ENCODE data around the gene SHLD1.

The SHLD1 gene

GRCh38 chr20:5899444-5899843 is 149.2 kb downstream of the SHLD1 start:
- no peak overlapping the region for H2BK15ac ChIP-seq (ENCODE audit: low read length)
- WGBS, 2 donors (ENCODE audit: extremely low coverage in 2 of 2, insufficient read length in 2 of 2, insufficient replicate concordance in 1 of 2) = no CpG with 5 or more reads among the region's 1 CpG
- H3K4me3 ChIP-seq (ENCODE audit: low read length in 2 of 2) = no peak overlapping the region
- no peaks in the 10 kb centered on the region for H3K36me3 ChIP-seq (replicated peaks in 1 of 2; ENCODE audit: control insufficient read depth in 2 of 2, insufficient read depth in 2 of 2, low read length in 2 of 2)
- H2BK12ac ChIP-seq (ENCODE audit: low read length) = no peak overlapping the region
- no peak overlapping the region for H3K27ac ChIP-seq (replicated peaks; ENCODE audit: low read length)
- no peaks in the 10 kb centered on the region for H3K79me1 ChIP-seq (ENCODE audit: low read depth, low read length)
- no peak overlapping the region for H2BK120ac ChIP-seq (ENCODE audit: low read depth, low read length)
- no peak overlapping the region for H3K23ac ChIP-seq (ENCODE audit: low read depth, low read length, poor library complexity)
- no peak overlapping the region for H3K4ac ChIP-seq (ENCODE audit: low read length)
- H2AK5ac ChIP-seq (ENCODE audit: low read depth, low read length) = no peak overlapping the region
- no peak overlapping the region for H3K18ac ChIP-seq (ENCODE audit: low read length)
- H3K9ac ChIP-seq (ENCODE audit: low read depth, low read length, poor library complexity) = no peak overlapping the region
- no peaks in the 10 kb centered on the region for H3K9me3 ChIP-seq (replicated peaks in 1 of 2; ENCODE audit: control insufficient read depth in 2 of 2, insufficient read depth in 1 of 2, low read depth in 1 of 2, low read length in 2 of 2)
- H3K14ac ChIP-seq (ENCODE audit: low read length) = no peak overlapping the region
- H3K27me3 ChIP-seq (ENCODE audit: control insufficient read depth in 3 of 3, insufficient read depth in 3 of 3, low read depth in 1 of 3, low read length in 3 of 3) = peaks cover 0 to 13% (median 0%) of the 10 kb centered on the region in 3 experiments
- no peak overlapping the region for H2BK5ac ChIP-seq (ENCODE audit: low read length)
- H3K4me1 ChIP-seq (ENCODE audit: control insufficient read depth in 2 of 2, insufficient read depth in 1 of 2, low read depth in 1 of 2, low read length in 2 of 2) = no peaks in the 10 kb centered on the region
- DNase-seq (ENCODE audit: low spot score) = no peak
- no peak overlapping the region for H2AFZ ChIP-seq (ENCODE audit: low read length)
- no peak overlapping the region for H3K4me2 ChIP-seq (ENCODE audit: insufficient read depth, low read length, poor library complexity, severe bottlenecking)
- no peak overlapping the region for H4K8ac ChIP-seq (ENCODE audit: low read depth, low read length)
- no peak overlapping the region for H4K91ac ChIP-seq (ENCODE audit: low read depth, low read length, poor library complexity)

- no peak overlapping the region for H3K14ac ChIP-seq (ENCODE audit: low read length)
- H3K27me3 ChIP-seq (ENCODE audit: control insufficient read depth in 3 of 3, insufficient read depth in 3 of 3, low read depth in 1 of 3, low read length in 3 of 3) = peaks cover 0 to 13% (median 0%) of the 10 kb centered on the region in 3 experiments
- no peak for DNase-seq (ENCODE audit: low spot score)
- no peak overlapping the region for H3K4me2 ChIP-seq (ENCODE audit: insufficient read depth, low read length, poor library complexity, severe bottlenecking)
- no peak overlapping the region for H2AK5ac ChIP-seq (ENCODE audit: low read depth, low read length)
- no CpG with 5 or more reads among the region's 1 CpG for WGBS, 2 donors (ENCODE audit: extremely low coverage in 2 of 2, insufficient read length in 2 of 2, insufficient replicate concordance in 1 of 2)
- no peaks in the 10 kb centered on the region for H3K79me1 ChIP-seq (ENCODE audit: low read depth, low read length)
- no peak overlapping the region for H2BK15ac ChIP-seq (ENCODE audit: low read length)
- H3K4ac ChIP-seq (ENCODE audit: low read length) = no peak overlapping the region
- no peak overlapping the region for H3K27ac ChIP-seq (replicated peaks; ENCODE audit: low read length)
- H4K8ac ChIP-seq (ENCODE audit: low read depth, low read length) = no peak overlapping the region
- no peak overlapping the region for H3K23ac ChIP-seq (ENCODE audit: low read depth, low read length, poor library complexity)
- no peak overlapping the region for H3K4me3 ChIP-seq (ENCODE audit: low read length in 2 of 2)
- no peaks in the 10 kb centered on the region for H3K4me1 ChIP-seq (ENCODE audit: control insufficient read depth in 2 of 2, insufficient read depth in 1 of 2, low read depth in 1 of 2, low read length in 2 of 2)
- H3K36me3 ChIP-seq (replicated peaks in 1 of 2; ENCODE audit: control insufficient read depth in 2 of 2, insufficient read depth in 2 of 2, low read length in 2 of 2) = no peaks in the 10 kb centered on the region
- H3K18ac ChIP-seq (ENCODE audit: low read length) = no peak overlapping the region
- H2BK120ac ChIP-seq (ENCODE audit: low read depth, low read length) = no peak overlapping the region
- H3K9me3 ChIP-seq (replicated peaks in 1 of 2; ENCODE audit: control insufficient read depth in 2 of 2, insufficient read depth in 1 of 2, low read depth in 1 of 2, low read length in 2 of 2) = no peaks in the 10 kb centered on the region
- no peak overlapping the region for H4K91ac ChIP-seq (ENCODE audit: low read depth, low read length, poor library complexity)
- H3K9ac ChIP-seq (ENCODE audit: low read depth, low read length, poor library complexity) = no peak overlapping the region
- no peak overlapping the region for H2BK5ac ChIP-seq (ENCODE audit: low read length)
- H2BK12ac ChIP-seq (ENCODE audit: low read length) = no peak overlapping the region
- no peak overlapping the region for H2AFZ ChIP-seq (ENCODE audit: low read length)
Observed at GRCh38 chr20:5900908-5901307, 150.7 kb downstream of the SHLD1 start.

GRCh38 chr20:5908981-5909380 is 158.8 kb downstream of the SHLD1 start:
- H3K27ac ChIP-seq (replicated peaks; ENCODE audit: low read length) = no peak overlapping the region
- H3K36me3 ChIP-seq (replicated peaks in 1 of 2; ENCODE audit: control insufficient read depth in 2 of 2, insufficient read depth in 2 of 2, low read length in 2 of 2) = no peaks in the 10 kb centered on the region
- no peak overlapping the region for H2AFZ ChIP-seq (ENCODE audit: low read length)
- H3K4me3 ChIP-seq (ENCODE audit: low read length in 2 of 2) = no peak overlapping the region
- no peak overlapping the region for H3K14ac ChIP-seq (ENCODE audit: low read length)
- no peak overlapping the region for H3K23ac ChIP-seq (ENCODE audit: low read depth, low read length, poor library complexity)
- H3K79me1 ChIP-seq (ENCODE audit: low read depth, low read length) = no peaks in the 10 kb centered on the region
- H3K4me1 ChIP-seq (ENCODE audit: control insufficient read depth in 2 of 2, insufficient read depth in 1 of 2, low read depth in 1 of 2, low read length in 2 of 2) = peaks cover 0 to 2% of the 10 kb centered on the region in 2 donors
- no peak overlapping the region for H2BK15ac ChIP-seq (ENCODE audit: low read length)
- no peak overlapping the region for H4K8ac ChIP-seq (ENCODE audit: low read depth, low read length)
- no peak overlapping the region for H2BK12ac ChIP-seq (ENCODE audit: low read length)
- WGBS, 2 donors (ENCODE audit: extremely low coverage in 2 of 2, insufficient read length in 2 of 2, insufficient replicate concordance in 1 of 2) = no CpG with 5 or more reads among the region's 2 CpGs
- H3K18ac ChIP-seq (ENCODE audit: low read length) = no peak overlapping the region
- no peak overlapping the region for H4K91ac ChIP-seq (ENCODE audit: low read depth, low read length, poor library complexity)
- no peak overlapping the region for H3K4me2 ChIP-seq (ENCODE audit: insufficient read depth, low read length, poor library complexity, severe bottlenecking)
- no peak overlapping the region for H3K9ac ChIP-seq (ENCODE audit: low read depth, low read length, poor library complexity)
- H3K27me3 ChIP-seq (ENCODE audit: control insufficient read depth in 3 of 3, insufficient read depth in 3 of 3, low read depth in 1 of 3, low read length in 3 of 3) = peaks cover 0 to 8% (median 0%) of the 10 kb centered on the region in 3 experiments
- H2AK5ac ChIP-seq (ENCODE audit: low read depth, low read length) = no peak overlapping the region
- no peak overlapping the region for H3K4ac ChIP-seq (ENCODE audit: low read length)
- no peak overlapping the region for H2BK120ac ChIP-seq (ENCODE audit: low read depth, low read length)
- no peak overlapping the region for H2BK5ac ChIP-seq (ENCODE audit: low read length)
- no peaks in the 10 kb centered on the region for H3K9me3 ChIP-seq (replicated peaks in 1 of 2; ENCODE audit: control insufficient read depth in 2 of 2, insufficient read depth in 1 of 2, low read depth in 1 of 2, low read length in 2 of 2)
- DNase-seq (ENCODE audit: low spot score) = no peak

- Histone ChIP-seq H4K91ac (ENCODE audit: low read depth, low read length, poor library complexity) (no peak overlapping the region), H3K9ac (ENCODE audit: low read depth, low read length, poor library complexity) (no peak overlapping the region), H3K23ac (ENCODE audit: low read depth, low read length, poor library complexity) (no peak overlapping the region), H2AK5ac (ENCODE audit: low read depth, low read length) (no peak overlapping the region), H3K4me3 (ENCODE audit: low read length in 2 of 2) (no peak overlapping the region), H2BK120ac (ENCODE audit: low read depth, low read length) (no peak overlapping the region), H2BK5ac (ENCODE audit: low read length) (no peak overlapping the region), H3K4ac (ENCODE audit: low read length) (no peak overlapping the region), H3K36me3 (replicated peaks in 1 of 2; ENCODE audit: control insufficient read depth in 2 of 2, insufficient read depth in 2 of 2, low read length in 2 of 2) (no peaks in the 10 kb centered on the region), H3K27ac (replicated peaks; ENCODE audit: low read length) (no peak overlapping the region), H2BK15ac (ENCODE audit: low read length) (no peak overlapping the region), H3K14ac (ENCODE audit: low read length) (no peak overlapping the region), H2BK12ac (ENCODE audit: low read length) (no peak overlapping the region), H3K9me3 (replicated peaks in 1 of 2; ENCODE audit: control insufficient read depth in 2 of 2, insufficient read depth in 1 of 2, low read depth in 1 of 2, low read length in 2 of 2) (no peaks in the 10 kb centered on the region), H2AFZ (ENCODE audit: low read length) (no peak overlapping the region), H3K4me1 (ENCODE audit: control insufficient read depth in 2 of 2, insufficient read depth in 1 of 2, low read depth in 1 of 2, low read length in 2 of 2) (peaks cover 0 to 2% of the 10 kb centered on the region in 2 donors), H3K79me1 (ENCODE audit: low read depth, low read length) (no peaks in the 10 kb centered on the region), H3K27me3 (ENCODE audit: control insufficient read depth in 3 of 3, insufficient read depth in 3 of 3, low read depth in 1 of 3, low read length in 3 of 3) (peaks cover 0 to 8% (median 0%) of the 10 kb centered on the region in 3 experiments), H3K4me2 (ENCODE audit: insufficient read depth, low read length, poor library complexity, severe bottlenecking) (no peak overlapping the region), H3K18ac (ENCODE audit: low read length) (no peak overlapping the region), H4K8ac (ENCODE audit: low read depth, low read length) (no peak overlapping the region)
- no CpG with 5 or more reads among the region's 6 CpGs for WGBS, 2 donors (ENCODE audit: extremely low coverage in 2 of 2, insufficient read length in 2 of 2, insufficient replicate concordance in 1 of 2)
- no peak for DNase-seq (ENCODE audit: low spot score)
Observed at GRCh38 chr20:5910186-5910585, 160.0 kb downstream of the SHLD1 start.

Measured in neuronal stem cell (in vitro differentiated cells).